Fibroblast of mammary gland (primary cell): ENCODE results near the gene HAUS1.

Experiments used
- DNase-seq: peaks from one replicate; pipeline ENCODE4 v3.0.0-alpha.2; 2010; ENCODE audit warnings: low read depth
- H3K4me3 ChIP-seq: 2 replicates; pipeline ENCODE4 v1.5.1; 2011; ENCODE audit warnings: low read depth, mild to moderate bottlenecking, low read length, moderate library complexity; ENCODE audit not compliant: control insufficient read depth
- CTCF ChIP-seq: conservative IDR thresholded peaks from 2 replicates; pipeline ENCODE4 v1.5.1; 2011; ENCODE audit warnings: low read depth, low read length, inconsistent platforms; ENCODE audit not compliant: control insufficient read depth, insufficient read depth

The HAUS1 gene

GRCh38 chr18:46062781-46063180, 41.4 kb upstream of the HAUS1 start:
- H3K4me3 ChIP-seq = no peak overlapping the region
- DNase-seq = no peak
- TF ChIP-seq CTCF = no peak

- no peak for TF ChIP-seq CTCF
- peak; percentile 37 for DNase-seq
- H3K4me3 ChIP-seq = no peak overlapping the region
Measured at GRCh38 chr18:46067438-46068007, 36.7 kb upstream of the HAUS1 start.

- DNase-seq = no peak
- TF ChIP-seq CTCF = no peak
- H3K4me3 ChIP-seq = no peak overlapping the region
Measured at GRCh38 chr18:46068763-46069162, 35.4 kb upstream of the HAUS1 start.

DNA sequence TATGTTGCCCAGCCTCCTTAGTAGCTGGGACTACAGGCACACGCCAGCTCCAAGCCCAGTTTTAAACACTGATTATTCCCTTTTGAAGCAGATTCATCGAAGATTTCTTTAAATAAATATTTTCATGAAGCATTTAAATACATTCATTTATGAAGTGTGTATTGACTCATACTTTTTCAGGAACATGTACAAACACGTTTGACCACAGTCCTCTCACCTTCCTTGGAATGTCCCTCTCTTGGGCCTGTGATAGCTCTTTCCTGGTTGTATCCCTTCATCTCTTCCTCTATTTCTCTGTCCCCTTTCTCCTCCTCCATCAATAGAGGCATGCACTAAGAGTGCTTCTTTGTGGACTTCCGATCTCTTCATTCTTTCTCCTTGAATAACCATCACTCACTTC, 34.7 kb upstream of the HAUS1 start:
- peak; percentile 9 for DNase-seq
- no peak for TF ChIP-seq CTCF
- no peak overlapping the region for H3K4me3 ChIP-seq

DNA sequence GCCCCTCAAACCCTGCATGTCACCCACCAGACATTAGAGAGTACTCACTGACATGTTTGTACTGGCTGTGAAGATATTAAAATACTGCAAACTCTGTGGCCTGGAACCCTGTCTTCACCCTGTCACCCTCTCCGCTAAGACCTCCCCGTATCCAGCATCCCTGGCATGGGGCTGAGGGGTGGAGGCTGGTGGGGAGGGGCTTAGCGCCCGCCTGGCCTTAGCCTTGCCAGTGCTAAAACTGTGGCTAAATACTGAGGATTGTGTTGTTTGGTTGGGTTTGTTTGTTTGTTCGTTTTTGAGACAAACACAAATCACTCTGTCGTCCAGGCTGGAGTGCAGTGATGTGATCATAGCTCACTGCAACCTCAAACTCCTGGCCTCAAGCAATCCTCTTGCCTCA, 34.0 kb upstream of the HAUS1 start:
- no peak overlapping the region for H3K4me3 ChIP-seq
- TF ChIP-seq CTCF = no peak
- no peak for DNase-seq

GRCh38 chr18:46070815-46071652, 33.2 kb upstream of the HAUS1 start:
- H3K4me3 ChIP-seq = peak overlapping the region; percentile 46
- TF ChIP-seq CTCF = no peak
- DNase-seq = no peak
